NOMO-1 treated with dmso at 0.1 percent for 144 hours (cell line): Measurements from ENCODE around the gene KLRC3.
A peak's percentile ranks its signal among the peaks of the same experiment; 100 is the strongest.
"Not testable (repeated sequence)": the region's sequence is repeated elsewhere in the genome, so short reads cannot be mapped to it uniquely, and the experiment has no call there.

Experiments
- DNase-seq: peaks from one replicate; lab custom pipeline; 2025; ENCODE audit not compliant: unreplicated experiment; lab: John Stamatoyannopoulos, UW

Gene KLRC3

GRCh38 chr12:10404798-10405197 is 15.6 kb downstream of the KLRC3 start:
- DNase-seq: no peak

GRCh38 chr12:10400829-10401228 is 19.6 kb downstream of the KLRC3 start:
- no peak for DNase-seq

GRCh38 chr12:10398168-10398567 is 22.2 kb downstream of the KLRC3 start:
- DNase-seq: no peak

- DNase-seq: no peak
These were observed 23.1 kb downstream of the KLRC3 start for GRCh38 chr12:10397296-10397695.

GRCh38 chr12:10396176-10396575 is 24.2 kb downstream of the KLRC3 start:
- DNase-seq: not testable (repeated sequence)

- DNase-seq: peak; percentile 56
These were observed 24.9 kb downstream of the KLRC3 start for GRCh38 chr12:10395390-10395998.

- not testable (repeated sequence) for DNase-seq
These were observed 25.8 kb downstream of the KLRC3 start for GRCh38 chr12:10394531-10395152.

GRCh38 chr12:10393291-10393690 is 27.1 kb downstream of the KLRC3 start:
- no peak for DNase-seq

- DNase-seq: peak; percentile 51
These were observed 27.9 kb downstream of the KLRC3 start for GRCh38 chr12:10392394-10392930.

GRCh38 chr12:10390991-10391390 is 29.4 kb downstream of the KLRC3 start:
- DNase-seq: not testable (repeated sequence)

- no peak for DNase-seq
These were observed 30.5 kb downstream of the KLRC3 start, which contains the start of gene KLRK1 for GRCh38 chr12:10389904-10390303. Gene KLRK1 (minus strand): TSS chr12:10390041. CDS start chr12:10388810, 1,231 bp downstream.

GRCh38 chr12:10388624-10389413 is 31.6 kb downstream of the KLRC3 start:
- no peak for DNase-seq

GRCh38 chr12:10387498-10387897 is 32.9 kb downstream of the KLRC3 start:
- DNase-seq: not testable (repeated sequence)

- no peak for DNase-seq
These were observed 33.5 kb downstream of the KLRC3 start for GRCh38 chr12:10386857-10387256.

GRCh38 chr12:10385166-10385613 is 35.2 kb downstream of the KLRC3 start:
- no peak for DNase-seq

- DNase-seq: no peak
These were observed 36.2 kb downstream of the KLRC3 start for GRCh38 chr12:10384191-10384590.

GRCh38 chr12:10381928-10382628 is 38.3 kb downstream of the KLRC3 start:
- DNase-seq: no peak

GRCh38 chr12:10378737-10379136 is 41.7 kb downstream of the KLRC3 start:
- DNase-seq: not testable (repeated sequence)

- no peak for DNase-seq
These were observed 45.8 kb downstream of the KLRC3 start for GRCh38 chr12:10374624-10375018.

GRCh38 chr12:10372559-10372958 is 47.8 kb downstream of the KLRC3 start:
- no peak for DNase-seq
